Vagina (tissue), 2 donors: ENCODE measurements around the gene AS3MT.

ENCODE experiments used
- POLR2A ChIP-seq, 2 donors: fragments of 450-650 bp; IDR thresholded peaks; one replicate each; pipeline ENCODE4 v1.6.1; 2017; ENCODE audit warnings: antibody characterized with exemption in 2 of 2, mild to moderate bottlenecking in 2 of 2, moderate library complexity in 2 of 2
- POLR2AphosphoS5 ChIP-seq, 2 donors: sonication (generic); formaldehyde crosslinking; IDR thresholded peaks; one replicate each; pipeline ENCODE4 v1.9.0; 2017; ENCODE audit warnings: antibody characterized with exemption in 2 of 2, mild to moderate bottlenecking in 2 of 2, low read depth in 1 of 2; ENCODE audit not compliant: insufficient read depth in 1 of 2
- TF ChIP-seq, protein P1 (sequence below), 3 experiments: fragments of 450-650 bp in 2 of 3; fragments of 200-600 bp in 1 of 3; sonication (generic) in 1 of 3; IDR thresholded peaks; one replicate each; pipeline ENCODE4 v1.5.1; 2017 to 2019; ENCODE audit warnings: antibody characterized with exemption in 3 of 3, mild to moderate bottlenecking in 2 of 3, moderate library complexity in 2 of 3

DNA sequence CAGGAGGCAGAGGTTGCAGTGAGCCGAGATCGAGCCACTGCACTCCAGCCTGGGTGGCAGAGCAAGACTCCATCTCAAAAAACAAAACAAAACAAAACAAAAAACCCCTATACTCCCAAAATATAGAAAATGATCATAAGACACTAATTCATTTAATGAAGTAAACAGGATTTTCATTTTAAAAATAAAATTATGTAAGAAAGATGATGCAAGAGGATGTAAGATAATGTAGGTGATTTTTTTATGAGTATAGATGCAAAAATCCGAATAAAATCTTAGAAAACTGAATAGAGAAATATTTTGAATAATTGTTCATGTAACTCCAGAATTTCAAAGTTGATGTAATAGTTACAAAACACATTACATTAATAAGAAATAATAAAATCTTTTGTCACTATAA, 3.6 kb upstream of the AS3MT start:
- TF ChIP-seq, protein P1, sequence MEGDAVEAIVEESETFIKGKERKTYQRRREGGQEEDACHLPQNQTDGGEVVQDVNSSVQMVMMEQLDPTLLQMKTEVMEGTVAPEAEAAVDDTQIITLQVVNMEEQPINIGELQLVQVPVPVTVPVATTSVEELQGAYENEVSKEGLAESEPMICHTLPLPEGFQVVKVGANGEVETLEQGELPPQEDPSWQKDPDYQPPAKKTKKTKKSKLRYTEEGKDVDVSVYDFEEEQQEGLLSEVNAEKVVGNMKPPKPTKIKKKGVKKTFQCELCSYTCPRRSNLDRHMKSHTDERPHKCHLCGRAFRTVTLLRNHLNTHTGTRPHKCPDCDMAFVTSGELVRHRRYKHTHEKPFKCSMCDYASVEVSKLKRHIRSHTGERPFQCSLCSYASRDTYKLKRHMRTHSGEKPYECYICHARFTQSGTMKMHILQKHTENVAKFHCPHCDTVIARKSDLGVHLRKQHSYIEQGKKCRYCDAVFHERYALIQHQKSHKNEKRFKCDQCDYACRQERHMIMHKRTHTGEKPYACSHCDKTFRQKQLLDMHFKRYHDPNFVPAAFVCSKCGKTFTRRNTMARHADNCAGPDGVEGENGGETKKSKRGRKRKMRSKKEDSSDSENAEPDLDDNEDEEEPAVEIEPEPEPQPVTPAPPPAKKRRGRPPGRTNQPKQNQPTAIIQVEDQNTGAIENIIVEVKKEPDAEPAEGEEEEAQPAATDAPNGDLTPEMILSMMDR (IDR thresholded peaks at IDR 0.05): no peak
- no peak for TF ChIP-seq POLR2A (IDR thresholded peaks at IDR 0.05)
- TF ChIP-seq POLR2AphosphoS5 (IDR thresholded peaks at IDR 0.05; ENCODE audit: insufficient read depth in 1 of 2, low read depth in 1 of 2): no peak
